ENCODE measurements around the gene SOAT1.

The SOAT1 gene

GRCh38 chr1:179376223-179376622, 82.6 kb downstream of the SOAT1 start:
- Histone ChIP-seq H3K9ac (no peak overlapping the region), H3K36me3 (ENCODE audit: insufficient read depth) (no peaks in the 10 kb centered on the region), H3K27ac (no peak overlapping the region), H2AFZ (ENCODE audit: low read depth) (no peak overlapping the region), H3K27me3 (ENCODE audit: insufficient read depth, low read depth) (no peaks in the 10 kb centered on the region), H3K4me3 (IDR thresholded peaks at IDR 0.05; ENCODE audit: insufficient read depth, low read depth, low read length) (no peak overlapping the region), H3K4me1 (ENCODE audit: low read depth, poor library complexity, severe bottlenecking) (no peaks in the 10 kb centered on the region), H3K4me2 (no peak overlapping the region), H3K79me2 (ENCODE audit: insufficient read depth, low read depth) (no peaks in the 10 kb centered on the region), H4K20me1 (ENCODE audit: insufficient read depth) (no peaks in the 10 kb centered on the region)
- TF ChIP-seq, protein P1, sequence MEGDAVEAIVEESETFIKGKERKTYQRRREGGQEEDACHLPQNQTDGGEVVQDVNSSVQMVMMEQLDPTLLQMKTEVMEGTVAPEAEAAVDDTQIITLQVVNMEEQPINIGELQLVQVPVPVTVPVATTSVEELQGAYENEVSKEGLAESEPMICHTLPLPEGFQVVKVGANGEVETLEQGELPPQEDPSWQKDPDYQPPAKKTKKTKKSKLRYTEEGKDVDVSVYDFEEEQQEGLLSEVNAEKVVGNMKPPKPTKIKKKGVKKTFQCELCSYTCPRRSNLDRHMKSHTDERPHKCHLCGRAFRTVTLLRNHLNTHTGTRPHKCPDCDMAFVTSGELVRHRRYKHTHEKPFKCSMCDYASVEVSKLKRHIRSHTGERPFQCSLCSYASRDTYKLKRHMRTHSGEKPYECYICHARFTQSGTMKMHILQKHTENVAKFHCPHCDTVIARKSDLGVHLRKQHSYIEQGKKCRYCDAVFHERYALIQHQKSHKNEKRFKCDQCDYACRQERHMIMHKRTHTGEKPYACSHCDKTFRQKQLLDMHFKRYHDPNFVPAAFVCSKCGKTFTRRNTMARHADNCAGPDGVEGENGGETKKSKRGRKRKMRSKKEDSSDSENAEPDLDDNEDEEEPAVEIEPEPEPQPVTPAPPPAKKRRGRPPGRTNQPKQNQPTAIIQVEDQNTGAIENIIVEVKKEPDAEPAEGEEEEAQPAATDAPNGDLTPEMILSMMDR (conservative IDR thresholded peaks at IDR 0.05; ENCODE audit: low read depth, low read length): no peak

DNA sequence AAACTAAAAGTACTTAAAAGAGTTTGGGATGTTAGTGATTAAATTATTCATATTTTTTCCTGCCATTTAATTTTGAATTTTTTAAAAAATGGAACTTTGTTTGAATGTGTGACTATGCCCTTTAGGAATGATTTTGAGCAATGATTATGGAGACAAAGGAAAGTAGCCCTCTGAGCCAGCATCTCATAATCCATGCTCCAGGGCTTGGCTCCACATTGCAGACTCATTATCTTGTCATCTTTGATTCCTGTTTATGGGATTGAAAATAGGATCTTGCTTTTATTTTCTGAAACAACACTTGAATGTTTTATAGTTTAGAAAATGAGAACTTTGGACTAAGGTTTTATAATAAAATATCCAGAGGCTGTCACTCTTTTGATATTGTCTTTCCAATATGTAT, 86.7 kb downstream of the SOAT1 start:
- no peak overlapping the region for H3K27ac ChIP-seq
- no peaks in the 10 kb centered on the region for H3K27me3 ChIP-seq (ENCODE audit: insufficient read depth, low read depth)
- H3K36me3 ChIP-seq (ENCODE audit: insufficient read depth): no peaks in the 10 kb centered on the region
- no peak overlapping the region for H3K9ac ChIP-seq
- no peaks in the 10 kb centered on the region for H3K4me1 ChIP-seq (ENCODE audit: low read depth, poor library complexity, severe bottlenecking)
- TF ChIP-seq, protein P1 (conservative IDR thresholded peaks at IDR 0.05; ENCODE audit: low read depth, low read length): no peak
- H4K20me1 ChIP-seq (ENCODE audit: insufficient read depth): no peaks in the 10 kb centered on the region
- no peak overlapping the region for H3K4me3 ChIP-seq (IDR thresholded peaks at IDR 0.05; ENCODE audit: insufficient read depth, low read depth, low read length)
- no peaks in the 10 kb centered on the region for H3K79me2 ChIP-seq (ENCODE audit: insufficient read depth, low read depth)
- no peak overlapping the region for H2AFZ ChIP-seq (ENCODE audit: low read depth)
- H3K4me2 ChIP-seq: no peak overlapping the region

GRCh38 chr1:179384027-179384426, 90.4 kb downstream of the SOAT1 start:
- H3K4me1 ChIP-seq (ENCODE audit: low read depth, poor library complexity, severe bottlenecking): no peaks in the 10 kb centered on the region
- no peak overlapping the region for H2AFZ ChIP-seq (ENCODE audit: low read depth)
- no peaks in the 10 kb centered on the region for H4K20me1 ChIP-seq (ENCODE audit: insufficient read depth)
- H3K27ac ChIP-seq: no peak overlapping the region
- no peaks in the 10 kb centered on the region for H3K36me3 ChIP-seq (ENCODE audit: insufficient read depth)
- H3K4me2 ChIP-seq: no peak overlapping the region
- no peaks in the 10 kb centered on the region for H3K79me2 ChIP-seq (ENCODE audit: insufficient read depth, low read depth)
- H3K9ac ChIP-seq: no peak overlapping the region
- no peak overlapping the region for H3K4me3 ChIP-seq (IDR thresholded peaks at IDR 0.05; ENCODE audit: insufficient read depth, low read depth, low read length)
- TF ChIP-seq, protein P1 (conservative IDR thresholded peaks at IDR 0.05; ENCODE audit: low read depth, low read length): no peak
- H3K27me3 ChIP-seq (ENCODE audit: insufficient read depth, low read depth): no peaks in the 10 kb centered on the region

DNA sequence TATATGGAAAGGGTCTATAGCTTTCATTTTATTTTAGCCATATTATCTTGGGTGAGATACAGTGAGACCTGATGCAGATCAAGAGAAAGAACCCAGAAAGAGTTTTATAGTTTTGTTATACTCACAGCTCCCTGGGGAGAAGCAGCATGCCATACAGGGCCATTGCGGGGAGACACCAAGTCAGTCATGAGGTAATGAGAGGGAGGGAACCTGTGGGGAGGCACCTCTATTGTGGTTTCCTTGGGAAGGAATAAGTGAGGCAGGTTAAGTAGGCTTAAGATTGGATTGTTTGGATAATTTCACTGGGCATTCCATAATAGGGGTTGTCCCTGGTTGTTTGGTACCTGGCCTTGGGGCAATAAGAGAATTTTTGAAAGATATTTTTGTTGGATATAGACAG, 91.9 kb downstream of the SOAT1 start:
- H3K4me2 ChIP-seq: no peak overlapping the region
- TF ChIP-seq, protein P1 (conservative IDR thresholded peaks at IDR 0.05; ENCODE audit: low read depth, low read length): no peak

More for the DNA sequence above, 91.9 kb downstream of the SOAT1 start:
- no peak overlapping the region for H2AFZ ChIP-seq (ENCODE audit: low read depth)
- no peaks in the 10 kb centered on the region for H3K27me3 ChIP-seq (ENCODE audit: insufficient read depth, low read depth)
- no peak overlapping the region for H3K27ac ChIP-seq
- H3K79me2 ChIP-seq (ENCODE audit: insufficient read depth, low read depth): no peaks in the 10 kb centered on the region
- H4K20me1 ChIP-seq (ENCODE audit: insufficient read depth): no peaks in the 10 kb centered on the region
- no peak overlapping the region for H3K4me3 ChIP-seq (IDR thresholded peaks at IDR 0.05; ENCODE audit: insufficient read depth, low read depth, low read length)
- no peak overlapping the region for H3K9ac ChIP-seq
- H3K36me3 ChIP-seq (ENCODE audit: insufficient read depth): no peaks in the 10 kb centered on the region
- H3K4me1 ChIP-seq (ENCODE audit: low read depth, poor library complexity, severe bottlenecking): no peaks in the 10 kb centered on the region

Data from KMS-11 (cell line).